ENCODE results near the gene RAB37.

DNA sequence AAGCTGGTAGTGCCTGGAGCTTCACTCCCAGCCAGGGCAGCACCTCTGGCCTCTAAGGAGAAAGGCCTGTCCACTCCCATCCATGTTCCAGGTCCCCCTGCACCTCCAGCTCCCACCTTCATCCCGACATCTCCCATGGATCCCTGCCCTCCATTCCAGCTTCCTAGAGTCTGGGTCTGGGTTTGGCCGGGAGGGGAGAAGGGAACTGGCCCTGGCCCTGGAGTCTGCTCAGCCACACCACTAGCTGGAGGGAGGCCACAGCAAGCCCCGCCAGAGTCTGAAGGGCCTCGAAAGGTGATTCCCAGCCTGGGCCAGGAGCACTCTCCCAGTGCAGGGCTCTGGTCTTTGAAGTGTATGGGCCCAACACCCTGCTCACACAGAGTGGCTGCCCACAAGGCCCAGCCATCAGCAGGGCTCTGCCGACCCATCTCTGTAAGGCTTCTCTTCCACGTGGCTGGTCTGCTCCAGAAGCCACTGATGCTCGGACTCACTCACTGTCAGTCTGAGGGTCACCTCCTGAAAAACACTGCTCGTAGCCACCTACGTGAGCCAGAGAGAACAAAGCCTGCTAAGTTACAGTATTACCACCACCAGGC, 34.4 kb downstream of the RAB37 start:
- TF ChIP-seq, protein P1, sequence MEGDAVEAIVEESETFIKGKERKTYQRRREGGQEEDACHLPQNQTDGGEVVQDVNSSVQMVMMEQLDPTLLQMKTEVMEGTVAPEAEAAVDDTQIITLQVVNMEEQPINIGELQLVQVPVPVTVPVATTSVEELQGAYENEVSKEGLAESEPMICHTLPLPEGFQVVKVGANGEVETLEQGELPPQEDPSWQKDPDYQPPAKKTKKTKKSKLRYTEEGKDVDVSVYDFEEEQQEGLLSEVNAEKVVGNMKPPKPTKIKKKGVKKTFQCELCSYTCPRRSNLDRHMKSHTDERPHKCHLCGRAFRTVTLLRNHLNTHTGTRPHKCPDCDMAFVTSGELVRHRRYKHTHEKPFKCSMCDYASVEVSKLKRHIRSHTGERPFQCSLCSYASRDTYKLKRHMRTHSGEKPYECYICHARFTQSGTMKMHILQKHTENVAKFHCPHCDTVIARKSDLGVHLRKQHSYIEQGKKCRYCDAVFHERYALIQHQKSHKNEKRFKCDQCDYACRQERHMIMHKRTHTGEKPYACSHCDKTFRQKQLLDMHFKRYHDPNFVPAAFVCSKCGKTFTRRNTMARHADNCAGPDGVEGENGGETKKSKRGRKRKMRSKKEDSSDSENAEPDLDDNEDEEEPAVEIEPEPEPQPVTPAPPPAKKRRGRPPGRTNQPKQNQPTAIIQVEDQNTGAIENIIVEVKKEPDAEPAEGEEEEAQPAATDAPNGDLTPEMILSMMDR (IDR thresholded peaks at IDR 0.05; ENCODE audit: insufficient read depth, low read length), result no peak
- TF ChIP-seq POLR2AphosphoS5 (IDR thresholded peaks at IDR 0.05; ENCODE audit: low read depth), result no peak
- TF ChIP-seq, protein P2, sequence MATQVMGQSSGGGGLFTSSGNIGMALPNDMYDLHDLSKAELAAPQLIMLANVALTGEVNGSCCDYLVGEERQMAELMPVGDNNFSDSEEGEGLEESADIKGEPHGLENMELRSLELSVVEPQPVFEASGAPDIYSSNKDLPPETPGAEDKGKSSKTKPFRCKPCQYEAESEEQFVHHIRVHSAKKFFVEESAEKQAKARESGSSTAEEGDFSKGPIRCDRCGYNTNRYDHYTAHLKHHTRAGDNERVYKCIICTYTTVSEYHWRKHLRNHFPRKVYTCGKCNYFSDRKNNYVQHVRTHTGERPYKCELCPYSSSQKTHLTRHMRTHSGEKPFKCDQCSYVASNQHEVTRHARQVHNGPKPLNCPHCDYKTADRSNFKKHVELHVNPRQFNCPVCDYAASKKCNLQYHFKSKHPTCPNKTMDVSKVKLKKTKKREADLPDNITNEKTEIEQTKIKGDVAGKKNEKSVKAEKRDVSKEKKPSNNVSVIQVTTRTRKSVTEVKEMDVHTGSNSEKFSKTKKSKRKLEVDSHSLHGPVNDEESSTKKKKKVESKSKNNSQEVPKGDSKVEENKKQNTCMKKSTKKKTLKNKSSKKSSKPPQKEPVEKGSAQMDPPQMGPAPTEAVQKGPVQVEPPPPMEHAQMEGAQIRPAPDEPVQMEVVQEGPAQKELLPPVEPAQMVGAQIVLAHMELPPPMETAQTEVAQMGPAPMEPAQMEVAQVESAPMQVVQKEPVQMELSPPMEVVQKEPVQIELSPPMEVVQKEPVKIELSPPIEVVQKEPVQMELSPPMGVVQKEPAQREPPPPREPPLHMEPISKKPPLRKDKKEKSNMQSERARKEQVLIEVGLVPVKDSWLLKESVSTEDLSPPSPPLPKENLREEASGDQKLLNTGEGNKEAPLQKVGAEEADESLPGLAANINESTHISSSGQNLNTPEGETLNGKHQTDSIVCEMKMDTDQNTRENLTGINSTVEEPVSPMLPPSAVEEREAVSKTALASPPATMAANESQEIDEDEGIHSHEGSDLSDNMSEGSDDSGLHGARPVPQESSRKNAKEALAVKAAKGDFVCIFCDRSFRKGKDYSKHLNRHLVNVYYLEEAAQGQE (IDR thresholded peaks at IDR 0.05; ENCODE audit: insufficient replicate concordance, low read depth), result no peak
- no peak for TF ChIP-seq GABPA (IDR thresholded peaks at IDR 0.05; ENCODE audit: low read depth)
- TF ChIP-seq SPI1 (IDR thresholded peaks at IDR 0.05; ENCODE audit: borderline replicate concordance, low read depth), result no peak

All from HL-60 (cell line).